Activated naive CD8-positive, alpha-beta T cell treated with anti-CD3 and anti-CD28 coated beads, Interleukin-2, amount 50 U/mL, for 24 hours (primary cell): Measurements from ENCODE around the gene PABPC3.
A peak's percentile ranks its signal among the peaks of the same experiment; 100 is the strongest.

Source experiments
- ATAC-seq: fragments of 150-1000 bp; cut with Tn5 transposase; one replicate; pipeline ENCODE4 v1.10.0; 2021
- DNase-seq: peaks from one replicate; pipeline ENCODE4 v3.0.0; 2021
- H3K27ac Mint-ChIP-seq: one replicate; pipeline ENCODE4 v1.8.0; 2021; ENCODE audit warnings: mild to moderate bottlenecking, mixed read lengths
- H3K27me3 Mint-ChIP-seq: one replicate; pipeline ENCODE4 v1.8.0; 2021; ENCODE audit warnings: mixed read lengths
- H3K36me3 Mint-ChIP-seq: one replicate; pipeline ENCODE4 v1.8.0; 2021; ENCODE audit warnings: low read depth, mixed read lengths
- H3K4me1 Mint-ChIP-seq: one replicate; pipeline ENCODE4 v1.8.0; 2021; ENCODE audit warnings: mixed read lengths
- H3K4me3 Mint-ChIP-seq: one replicate; pipeline ENCODE4 v1.8.0; 2021; ENCODE audit warnings: mild to moderate bottlenecking, moderate library complexity, mixed read lengths
- H3K9me3 Mint-ChIP-seq: one replicate; pipeline ENCODE4 v1.8.0; 2021; ENCODE audit warnings: mixed read lengths

Gene PABPC3

DNA sequence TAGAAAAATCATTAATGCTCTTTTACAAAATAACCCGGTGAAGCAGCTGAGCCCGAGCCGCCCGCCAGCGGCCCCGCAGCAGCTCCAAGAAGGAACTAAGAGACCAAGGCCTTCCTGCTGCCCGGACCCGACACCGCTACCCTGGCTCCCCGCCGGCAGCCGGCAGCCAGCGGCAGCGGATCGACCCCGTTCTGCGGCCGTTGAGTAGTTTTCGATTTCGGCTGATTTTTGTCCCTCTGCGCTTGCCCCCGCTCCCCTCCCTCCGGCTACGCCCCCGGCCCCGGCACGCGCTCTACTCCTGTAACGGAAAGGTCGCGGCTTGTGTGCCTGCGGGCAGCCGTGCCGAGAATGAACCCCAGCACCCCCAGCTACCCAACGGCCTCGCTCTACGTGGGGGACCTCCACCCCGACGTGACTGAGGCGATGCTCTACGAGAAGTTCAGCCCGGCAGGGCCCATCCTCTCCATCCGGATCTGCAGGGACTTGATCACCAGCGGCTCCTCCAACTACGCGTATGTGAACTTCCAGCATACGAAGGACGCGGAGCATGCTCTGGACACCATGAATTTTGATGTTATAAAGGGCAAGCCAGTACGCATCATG lies at the start of gene PABPC3:
PABPC3 (plus strand) TSS at position 286 of the 603 bp plus-strand sequence; CDS start at position 349, 63 bp downstream.
- peaks cover 7% of the 10 kb centered on the region for H3K9me3 Mint-ChIP-seq
- no peak within 1 kb of the TSS for H3K27ac Mint-ChIP-seq
- H3K36me3 Mint-ChIP-seq = no peaks in the 10 kb centered on the region
- peaks cover 31% of the 10 kb centered on the region for H3K27me3 Mint-ChIP-seq
- DNase-seq (peak; percentile 14), ATAC-seq (peak; percentile 40)
- no peaks in the 10 kb centered on the region for H3K4me1 Mint-ChIP-seq
- no peak within 1 kb of the TSS for H3K4me3 Mint-ChIP-seq

DNA sequence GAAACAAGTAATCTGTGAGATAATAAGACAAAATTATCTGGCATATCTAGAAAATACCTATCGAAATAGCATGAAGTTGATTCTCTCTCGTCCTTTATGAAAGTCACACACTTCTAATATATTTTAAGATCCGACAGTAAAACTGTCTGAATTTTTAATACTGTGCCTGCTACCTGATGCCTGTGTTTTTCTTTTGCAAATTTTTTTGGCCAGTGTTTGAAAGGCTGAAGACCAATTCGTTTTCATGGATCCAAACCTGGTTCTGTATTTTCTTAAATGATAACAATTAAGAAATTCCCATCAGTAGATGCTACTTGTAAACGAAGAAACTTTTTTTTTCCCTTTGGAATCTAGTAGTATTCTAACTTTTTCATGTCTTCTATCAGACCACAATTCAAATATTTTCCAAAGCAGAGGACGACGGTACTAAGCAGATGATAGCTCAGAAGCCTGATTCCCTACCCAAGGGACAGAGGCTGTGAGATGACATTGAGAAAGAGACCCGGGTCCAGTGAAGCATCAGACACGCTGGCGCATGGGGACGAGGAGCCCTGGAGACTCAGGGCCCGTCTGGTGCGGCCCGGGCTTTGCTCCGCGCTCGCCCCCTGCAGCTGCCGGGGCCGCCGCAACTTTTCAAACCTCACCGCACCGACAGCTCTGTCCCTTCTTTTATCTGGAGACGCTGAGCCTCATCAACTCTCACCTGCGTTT lies 49.5 kb upstream of the PABPC3 start:
- Mint-ChIP-seq H3K9me3 (peaks cover 17% of the 10 kb centered on the region), H3K4me3 (no peak overlapping the region), H3K27ac (no peak overlapping the region), H3K36me3 (peaks cover 3% of the 10 kb centered on the region), H3K4me1 (peaks cover 1% of the 10 kb centered on the region), H3K27me3 (peaks cover 74% of the 10 kb centered on the region)
- ATAC-seq (no peak), DNase-seq (no peak)

DNA sequence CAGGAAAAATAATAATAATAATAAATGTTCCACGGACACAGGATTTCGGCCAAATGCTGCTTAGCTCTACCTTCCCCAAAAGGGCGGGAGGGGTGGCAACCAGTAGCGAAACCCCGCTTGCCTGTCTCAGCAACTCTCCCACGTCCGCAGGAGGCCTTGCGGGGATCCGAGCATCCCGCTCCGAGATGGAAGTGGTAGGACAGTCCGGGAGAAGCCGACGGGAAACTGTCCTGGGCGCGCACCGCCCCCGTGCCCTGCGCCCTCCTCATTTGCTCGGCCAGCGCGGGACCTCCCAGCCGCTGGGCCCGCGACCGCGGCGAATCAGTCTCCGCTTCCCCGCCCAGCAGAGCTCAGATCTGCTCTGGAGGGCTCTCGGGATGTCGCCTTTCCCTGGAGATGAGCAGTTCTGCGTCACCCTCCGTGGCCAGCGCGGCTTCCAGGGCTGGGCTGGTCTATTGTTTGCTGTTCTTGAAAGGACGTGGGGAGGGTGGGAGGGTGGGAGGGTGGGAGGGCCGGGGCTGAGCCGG lies 48.9 kb upstream of the PABPC3 start:
- Mint-ChIP-seq H3K27ac (no peak overlapping the region), H3K4me1 (peaks cover 1% of the 10 kb centered on the region), H3K9me3 (peaks cover 21% of the 10 kb centered on the region), H3K36me3 (peaks cover 3% of the 10 kb centered on the region), H3K27me3 (peaks cover 73% of the 10 kb centered on the region), H3K4me3 (no peak overlapping the region)
- DNase-seq = no peak
- no peak for ATAC-seq

DNA sequence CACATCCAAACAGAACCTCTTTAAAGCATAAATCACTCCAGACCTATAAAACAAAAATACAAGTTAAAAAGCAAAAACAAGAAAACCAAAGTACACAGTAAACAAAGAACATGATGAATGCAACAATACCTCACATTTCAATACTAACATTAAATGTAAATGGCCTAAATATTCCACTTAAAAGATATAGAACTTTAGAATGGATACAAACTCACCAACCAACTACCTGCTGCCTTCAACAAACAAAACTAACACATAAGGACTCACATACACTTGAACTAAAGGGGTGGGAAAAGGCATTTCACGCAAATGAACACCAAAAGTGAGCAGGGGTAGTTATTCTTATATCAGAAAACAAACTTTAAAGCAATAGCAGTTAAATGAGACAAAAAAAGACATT lies 44.9 kb upstream of the PABPC3 start:
- Mint-ChIP-seq H3K4me3 (no peak overlapping the region), H3K9me3 (peaks cover 21% of the 10 kb centered on the region), H3K27ac (no peak overlapping the region), H3K4me1 (peaks cover 1% of the 10 kb centered on the region), H3K27me3 (peaks cover 48% of the 10 kb centered on the region), H3K36me3 (peaks cover 3% of the 10 kb centered on the region)
- ATAC-seq (no peak), DNase-seq (no peak)

DNA sequence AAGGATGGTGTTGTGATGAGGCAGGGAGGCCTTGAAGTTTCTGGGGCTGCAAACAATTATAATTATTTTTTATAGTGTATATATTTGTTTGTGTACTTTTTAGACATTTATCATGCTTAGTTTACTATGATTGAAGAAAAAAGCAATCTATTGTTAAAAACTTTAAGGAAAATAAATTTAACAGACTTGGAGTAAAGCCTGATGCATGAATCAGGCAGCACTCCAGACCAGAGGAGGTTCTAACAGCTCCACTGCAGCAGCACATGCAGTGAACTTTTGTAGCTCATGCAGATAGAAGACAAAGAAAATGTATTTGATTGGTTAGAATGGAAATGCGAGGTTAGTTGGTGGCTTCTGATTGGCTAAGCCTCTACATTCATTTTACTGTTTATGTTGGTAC lies 36.8 kb upstream of the PABPC3 start:
- H3K27ac Mint-ChIP-seq = no peak overlapping the region
- ATAC-seq = no peak
- no peak for DNase-seq
- H3K27me3 Mint-ChIP-seq = peaks cover 11% of the 10 kb centered on the region
- H3K9me3 Mint-ChIP-seq = no peaks in the 10 kb centered on the region
- H3K36me3 Mint-ChIP-seq = no peaks in the 10 kb centered on the region
- no peaks in the 10 kb centered on the region for H3K4me1 Mint-ChIP-seq
- no peak overlapping the region for H3K4me3 Mint-ChIP-seq

DNA sequence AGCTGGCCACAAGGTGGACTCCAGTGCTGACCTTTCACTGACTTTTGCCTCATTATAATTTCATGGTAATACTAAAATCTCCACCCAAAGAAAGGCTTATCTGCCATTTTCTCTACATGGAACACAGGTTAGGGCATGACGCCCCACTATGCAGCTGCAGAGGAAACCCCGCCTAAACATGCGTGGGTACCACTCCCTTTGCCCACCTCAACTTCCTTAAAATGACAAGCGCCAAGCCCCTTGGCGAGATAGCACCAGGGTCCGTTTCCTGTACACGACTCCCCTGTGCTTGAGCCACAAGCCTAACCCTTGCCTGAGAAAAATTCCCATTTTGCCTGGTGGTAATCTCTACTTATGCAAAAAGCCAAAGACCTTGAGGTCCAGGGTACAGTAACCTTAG lies 36.0 kb upstream of the PABPC3 start:
- no peaks in the 10 kb centered on the region for H3K4me1 Mint-ChIP-seq
- ATAC-seq (no peak), DNase-seq (no peak)
- peaks cover 11% of the 10 kb centered on the region for H3K27me3 Mint-ChIP-seq
- no peak overlapping the region for H3K4me3 Mint-ChIP-seq
- no peaks in the 10 kb centered on the region for H3K36me3 Mint-ChIP-seq
- H3K27ac Mint-ChIP-seq = no peak overlapping the region
- H3K9me3 Mint-ChIP-seq = no peaks in the 10 kb centered on the region

DNA sequence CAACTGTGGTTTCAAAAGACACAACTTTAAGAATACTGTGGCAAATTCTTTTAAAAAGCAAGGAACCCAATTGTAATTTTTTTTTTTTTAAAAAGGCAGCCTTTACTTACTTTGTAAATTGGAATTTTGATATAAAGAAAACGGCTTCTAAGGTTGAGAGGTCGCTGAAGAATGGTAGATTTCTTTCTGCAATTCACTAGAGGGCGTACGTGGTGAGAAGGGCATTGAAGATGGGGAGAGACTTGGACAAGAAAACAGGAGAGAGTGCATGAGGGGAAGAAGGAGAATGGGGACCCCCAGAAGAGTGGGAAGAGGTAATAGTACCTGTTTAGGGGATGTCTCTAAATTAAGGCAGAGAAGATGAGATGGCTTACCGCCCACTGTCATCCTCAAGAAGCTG lies 33.5 kb upstream of the PABPC3 start:
- ATAC-seq (no peak), DNase-seq (no peak)
- Mint-ChIP-seq H3K4me1 (no peaks in the 10 kb centered on the region), H3K4me3 (no peak overlapping the region), H3K27ac (no peak overlapping the region), H3K27me3 (peaks cover 13% of the 10 kb centered on the region), H3K36me3 (no peaks in the 10 kb centered on the region), H3K9me3 (no peaks in the 10 kb centered on the region)

DNA sequence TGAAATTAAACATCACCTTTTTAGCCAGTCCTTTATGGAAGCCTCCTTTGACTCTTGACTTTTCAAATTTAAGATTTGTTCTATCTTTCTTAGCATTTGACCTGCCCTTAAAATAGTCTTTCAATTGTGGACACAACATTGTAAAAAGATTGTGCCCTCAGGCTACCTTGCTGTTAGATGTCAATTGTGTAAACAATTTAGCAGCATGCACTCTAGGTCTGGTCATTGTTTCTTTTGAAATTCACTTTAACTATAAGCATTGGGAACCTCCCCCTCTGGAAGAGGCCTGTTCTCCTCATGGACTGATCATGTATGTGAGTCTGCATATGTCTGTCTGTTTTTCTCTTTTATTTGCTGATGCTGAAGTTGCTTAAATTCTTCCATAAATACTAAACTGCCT lies 31.5 kb upstream of the PABPC3 start:
- no peaks in the 10 kb centered on the region for H3K4me1 Mint-ChIP-seq
- H3K27me3 Mint-ChIP-seq = peaks cover 16% of the 10 kb centered on the region
- H3K36me3 Mint-ChIP-seq = no peaks in the 10 kb centered on the region
- DNase-seq (no peak), ATAC-seq (no peak)
- no peaks in the 10 kb centered on the region for H3K9me3 Mint-ChIP-seq
- H3K4me3 Mint-ChIP-seq = no peak overlapping the region
- H3K27ac Mint-ChIP-seq = no peak overlapping the region

DNA sequence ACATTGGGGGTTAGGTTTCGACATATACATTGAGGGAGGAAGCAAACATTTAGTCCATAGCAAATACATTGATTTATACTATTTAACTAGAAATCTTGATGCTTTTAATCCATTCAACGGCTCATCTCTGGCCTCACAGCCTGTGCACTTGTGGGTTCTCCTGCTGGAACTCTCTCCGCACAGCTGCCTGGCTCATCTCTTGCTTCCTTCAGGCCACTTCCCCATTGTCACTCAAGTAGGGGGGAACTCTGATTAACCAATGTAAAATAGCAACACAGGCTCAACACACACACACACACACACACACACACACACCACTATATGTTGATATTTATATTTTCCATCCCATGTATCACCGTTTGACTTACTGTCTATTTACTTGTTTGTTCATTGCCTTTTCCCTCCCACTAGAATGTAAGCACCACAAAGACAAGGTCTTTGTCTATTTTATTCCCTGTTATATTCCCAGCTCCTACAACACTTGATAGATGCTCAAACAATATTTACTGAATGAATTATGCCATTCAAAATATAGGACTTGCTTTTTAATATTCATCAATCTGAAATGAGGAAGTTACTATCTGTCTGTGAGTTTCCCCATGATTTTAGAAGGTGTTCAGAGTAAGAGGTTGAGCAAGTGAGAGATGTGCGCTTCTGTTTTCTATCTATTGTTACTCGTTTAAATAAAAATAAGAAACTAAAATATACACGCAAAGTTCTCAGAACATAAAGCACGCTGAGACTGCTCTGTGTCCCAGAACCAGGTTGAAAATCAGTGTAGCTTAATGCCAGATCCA lies 29.8 kb upstream of the PABPC3 start:
- ATAC-seq (no peak), DNase-seq (no peak)
- H3K4me1 Mint-ChIP-seq = no peaks in the 10 kb centered on the region
- no peaks in the 10 kb centered on the region for H3K9me3 Mint-ChIP-seq
- H3K36me3 Mint-ChIP-seq = no peaks in the 10 kb centered on the region
- H3K27me3 Mint-ChIP-seq = peaks cover 21% of the 10 kb centered on the region
- H3K27ac Mint-ChIP-seq = no peak overlapping the region
- H3K4me3 Mint-ChIP-seq = no peak overlapping the region

DNA sequence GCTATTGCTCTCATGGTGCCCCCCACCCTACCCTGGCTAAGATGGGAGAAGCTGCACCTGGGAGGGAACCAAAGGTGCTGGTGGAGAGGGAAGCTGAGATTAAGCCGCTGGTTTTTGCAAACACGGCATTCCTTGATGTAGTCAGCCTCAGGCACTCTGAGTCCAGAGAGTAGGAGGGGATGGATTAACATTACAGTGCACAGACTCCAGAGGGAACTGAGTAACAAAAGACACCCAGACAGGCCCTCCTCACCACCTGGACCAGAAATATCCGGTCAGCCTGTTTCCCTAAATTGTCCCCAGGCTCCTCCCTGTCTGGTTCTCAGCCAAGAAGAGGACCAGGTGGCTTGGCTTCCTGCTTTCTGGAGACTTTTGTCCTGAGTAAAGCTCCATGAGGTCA lies 28.9 kb upstream of the PABPC3 start:
- H3K27ac Mint-ChIP-seq = no peak overlapping the region
- DNase-seq = no peak
- no peaks in the 10 kb centered on the region for H3K9me3 Mint-ChIP-seq
- ATAC-seq = no peak
- H3K36me3 Mint-ChIP-seq = no peaks in the 10 kb centered on the region
- no peaks in the 10 kb centered on the region for H3K4me1 Mint-ChIP-seq
- H3K4me3 Mint-ChIP-seq = no peak overlapping the region
- peaks cover 21% of the 10 kb centered on the region for H3K27me3 Mint-ChIP-seq

DNA sequence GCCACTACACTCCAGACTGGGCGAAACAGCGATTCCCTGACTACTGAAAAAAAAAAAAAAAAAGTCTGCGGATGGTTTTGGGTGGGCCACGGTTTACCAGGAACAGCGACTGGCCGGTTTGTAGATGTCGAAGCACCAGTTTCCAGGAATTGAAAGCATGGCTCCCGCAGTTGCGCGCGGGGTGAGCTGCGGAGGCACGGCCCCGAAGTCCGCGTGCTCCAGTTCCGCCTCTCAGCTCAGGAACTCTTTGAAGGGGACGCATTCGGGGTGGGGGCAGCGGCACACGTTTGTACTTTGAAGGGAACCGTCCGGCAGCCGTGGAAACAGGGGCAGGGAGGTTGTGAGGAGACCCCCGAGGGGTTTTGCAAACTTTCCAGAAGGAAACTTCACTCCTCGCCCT lies 27.1 kb upstream of the PABPC3 start:
- H3K27ac Mint-ChIP-seq = no peak overlapping the region
- peaks cover 18% of the 10 kb centered on the region for H3K27me3 Mint-ChIP-seq
- H3K4me1 Mint-ChIP-seq = no peaks in the 10 kb centered on the region
- H3K9me3 Mint-ChIP-seq = no peaks in the 10 kb centered on the region
- DNase-seq = no peak
- no peak for ATAC-seq
- no peak overlapping the region for H3K4me3 Mint-ChIP-seq
- H3K36me3 Mint-ChIP-seq = no peaks in the 10 kb centered on the region

DNA sequence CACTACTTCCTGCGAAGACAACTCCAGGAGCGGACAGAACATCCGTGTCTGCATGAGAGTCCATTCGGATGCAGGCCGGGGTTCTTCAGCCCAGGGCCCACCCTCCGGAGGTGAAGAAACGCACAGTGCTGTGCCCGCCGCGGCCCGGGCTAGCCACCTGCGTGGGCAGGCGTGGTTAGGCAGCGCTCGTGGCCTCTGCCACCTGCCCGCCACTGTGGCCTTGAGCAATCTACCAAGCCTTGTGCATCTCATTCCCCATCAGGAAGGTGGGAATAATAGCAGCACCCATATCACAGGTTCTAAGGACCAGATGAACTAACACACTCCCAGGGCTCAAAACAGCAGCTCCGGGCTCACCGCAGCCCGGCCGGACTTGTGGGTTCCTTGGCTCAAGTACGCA lies 26.7 kb upstream of the PABPC3 start:
- H3K9me3 Mint-ChIP-seq = no peaks in the 10 kb centered on the region
- DNase-seq = no peak
- no peak overlapping the region for H3K4me3 Mint-ChIP-seq
- no peaks in the 10 kb centered on the region for H3K4me1 Mint-ChIP-seq
- peaks cover 18% of the 10 kb centered on the region for H3K27me3 Mint-ChIP-seq
- H3K27ac Mint-ChIP-seq = no peak overlapping the region
- ATAC-seq = no peak
- H3K36me3 Mint-ChIP-seq = no peaks in the 10 kb centered on the region

DNA sequence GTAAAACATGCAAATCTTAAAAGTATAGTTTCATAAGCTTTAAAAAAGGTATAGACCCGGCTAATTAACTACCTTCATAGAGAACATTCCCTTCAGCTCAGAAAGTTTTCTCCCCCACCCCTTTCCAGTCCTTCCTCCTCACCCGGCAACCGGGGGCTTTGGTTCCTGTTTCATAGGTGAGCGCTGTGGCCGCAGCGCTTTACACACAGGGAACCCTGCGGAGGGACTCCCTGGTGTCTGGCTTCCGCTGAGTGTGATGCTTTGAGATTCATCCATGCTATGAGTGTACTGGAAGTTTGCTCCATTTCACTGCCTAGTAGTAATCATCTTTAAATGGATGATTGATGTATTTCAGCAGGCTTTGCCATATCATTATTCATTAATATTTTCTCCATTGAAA lies 26.0 kb upstream of the PABPC3 start:
- Mint-ChIP-seq H3K4me3 (no peak overlapping the region), H3K9me3 (no peaks in the 10 kb centered on the region), H3K27me3 (peaks cover 18% of the 10 kb centered on the region), H3K27ac (no peak overlapping the region), H3K4me1 (no peaks in the 10 kb centered on the region), H3K36me3 (no peaks in the 10 kb centered on the region)
- no peak for ATAC-seq
- DNase-seq = no peak

DNA sequence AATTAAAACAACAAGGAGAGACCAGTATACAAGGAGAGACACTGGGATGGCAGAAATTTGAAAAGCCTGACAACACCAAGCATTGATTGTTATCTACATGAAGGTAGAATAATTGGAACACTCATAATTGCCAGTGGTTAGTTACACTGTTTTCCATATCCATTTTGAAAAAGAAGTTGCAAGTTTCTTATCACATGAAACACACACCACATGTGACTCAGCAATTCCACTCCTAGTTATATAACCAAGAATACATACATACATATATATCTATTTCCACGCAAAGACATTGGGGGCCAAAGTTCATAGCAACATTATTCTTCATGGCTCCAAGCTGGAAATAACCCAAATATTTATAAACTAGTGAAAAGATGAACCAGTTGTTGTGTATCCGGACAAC lies 15.2 kb upstream of the PABPC3 start:
- H3K4me3 Mint-ChIP-seq = no peak overlapping the region
- H3K36me3 Mint-ChIP-seq = no peaks in the 10 kb centered on the region

DNA sequence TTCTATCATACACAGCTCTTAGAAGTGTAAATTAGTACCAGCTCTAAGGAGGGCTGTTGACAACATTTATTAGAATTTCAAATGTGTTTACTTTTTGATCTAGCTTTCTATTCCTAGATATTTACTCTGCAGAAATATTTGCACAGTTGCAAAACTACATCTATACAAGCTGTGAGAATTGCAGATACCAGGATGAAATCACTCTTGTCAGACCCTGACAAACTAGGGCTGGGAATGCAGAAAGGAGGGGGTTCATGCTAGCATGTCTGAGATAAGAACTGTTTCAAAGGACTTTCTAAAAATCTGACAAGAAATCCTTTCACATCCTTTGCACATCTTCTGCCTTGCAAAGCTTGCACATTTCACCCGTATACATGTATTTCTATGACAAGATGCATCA lies 11.8 kb upstream of the PABPC3 start:
- Mint-ChIP-seq H3K4me1 (no peaks in the 10 kb centered on the region), H3K36me3 (no peaks in the 10 kb centered on the region), H3K27ac (no peak overlapping the region), H3K9me3 (no peaks in the 10 kb centered on the region), H3K4me3 (no peak overlapping the region), H3K27me3 (peaks cover 2% of the 10 kb centered on the region)
- ATAC-seq (no peak), DNase-seq (no peak)

More for the DNA sequence above, 15.2 kb upstream of the PABPC3 start:
- H3K4me1 Mint-ChIP-seq = no peaks in the 10 kb centered on the region
- no peaks in the 10 kb centered on the region for H3K9me3 Mint-ChIP-seq
- DNase-seq = no peak
- H3K27ac Mint-ChIP-seq = no peak overlapping the region
- ATAC-seq = no peak
- peaks cover 2% of the 10 kb centered on the region for H3K27me3 Mint-ChIP-seq
